GM12875 (cell line): ENCODE data around the gene FRMPD1.
A peak's percentile ranks its signal among the peaks of the same experiment; 100 is the strongest.
"Not testable (repeated sequence)": the region's sequence is repeated elsewhere in the genome, so short reads cannot be mapped to it uniquely, and the experiment has no call there.

Experiments used
- H3K4me3 ChIP-seq: one replicate; pipeline ENCODE4 v1.5.1; 2011; ENCODE audit warnings: low read depth, low read length, control low read depth
- TF ChIP-seq, protein P1 (sequence below): IDR thresholded peaks from 2 replicates; pipeline ENCODE4 v1.5.1; 2011; ENCODE audit warnings: low read depth, mild to moderate bottlenecking, control low read depth, inconsistent platforms, low read length, moderate library complexity, borderline replicate concordance; ENCODE audit not compliant: insufficient read depth

The FRMPD1 gene, protein sequence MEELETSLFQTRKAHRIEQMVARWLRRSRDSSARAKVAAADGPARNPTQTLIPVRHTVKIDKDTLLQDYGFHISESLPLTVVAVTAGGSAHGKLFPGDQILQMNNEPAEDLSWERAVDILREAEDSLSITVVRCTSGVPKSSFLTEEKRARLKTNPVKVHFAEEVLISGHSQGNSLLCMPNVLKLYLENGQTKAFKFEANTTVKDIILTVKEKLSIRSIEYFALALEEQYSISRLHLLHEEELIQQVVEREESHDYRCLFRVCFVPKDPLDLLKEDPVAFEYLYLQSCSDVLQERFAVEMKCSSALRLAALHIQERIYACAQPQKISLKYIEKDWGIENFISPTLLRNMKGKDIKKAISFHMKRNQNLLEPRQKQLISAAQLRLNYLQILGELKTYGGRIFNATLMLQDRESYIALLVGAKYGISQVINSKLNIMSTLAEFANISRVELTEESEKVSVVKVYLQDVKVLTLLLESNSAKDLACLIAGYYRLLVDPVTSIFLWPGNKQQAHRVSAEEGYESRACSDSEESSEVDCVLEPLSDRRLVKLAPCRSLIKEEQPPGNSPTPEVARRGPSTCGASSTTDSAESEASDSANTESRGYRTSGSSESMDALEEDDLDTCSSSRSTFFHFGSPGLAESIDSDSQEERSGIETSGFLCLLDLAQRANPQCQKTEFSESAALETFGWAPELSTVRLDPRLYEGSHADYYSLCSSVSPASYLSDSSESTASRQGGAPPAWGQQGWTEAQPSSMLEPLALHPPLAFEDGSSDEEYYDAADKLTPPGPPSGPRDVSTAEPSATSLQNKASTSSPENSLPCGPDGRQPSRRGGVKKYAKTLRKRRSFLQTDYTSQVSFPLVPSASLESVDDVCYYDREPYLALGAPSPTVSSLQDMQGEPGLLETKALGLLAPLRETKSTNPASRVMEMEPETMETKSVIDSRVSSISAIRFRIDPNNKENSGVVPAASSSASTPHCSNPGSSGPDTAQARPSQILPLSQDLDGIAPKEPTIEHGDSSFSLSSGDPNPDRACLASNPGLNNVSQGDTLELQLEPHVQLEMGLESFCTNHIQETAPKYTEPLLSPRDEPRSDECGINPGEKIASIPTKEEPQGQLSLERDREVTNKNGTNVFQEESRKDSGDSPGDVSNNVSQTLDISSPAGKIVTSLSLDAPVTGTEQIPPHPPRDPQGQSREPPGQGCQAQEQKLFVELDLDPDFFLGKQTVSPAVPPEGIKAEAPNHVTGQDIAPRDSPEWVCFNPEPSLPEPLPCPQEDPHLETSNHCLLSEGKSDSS (N-terminal part only)

DNA sequence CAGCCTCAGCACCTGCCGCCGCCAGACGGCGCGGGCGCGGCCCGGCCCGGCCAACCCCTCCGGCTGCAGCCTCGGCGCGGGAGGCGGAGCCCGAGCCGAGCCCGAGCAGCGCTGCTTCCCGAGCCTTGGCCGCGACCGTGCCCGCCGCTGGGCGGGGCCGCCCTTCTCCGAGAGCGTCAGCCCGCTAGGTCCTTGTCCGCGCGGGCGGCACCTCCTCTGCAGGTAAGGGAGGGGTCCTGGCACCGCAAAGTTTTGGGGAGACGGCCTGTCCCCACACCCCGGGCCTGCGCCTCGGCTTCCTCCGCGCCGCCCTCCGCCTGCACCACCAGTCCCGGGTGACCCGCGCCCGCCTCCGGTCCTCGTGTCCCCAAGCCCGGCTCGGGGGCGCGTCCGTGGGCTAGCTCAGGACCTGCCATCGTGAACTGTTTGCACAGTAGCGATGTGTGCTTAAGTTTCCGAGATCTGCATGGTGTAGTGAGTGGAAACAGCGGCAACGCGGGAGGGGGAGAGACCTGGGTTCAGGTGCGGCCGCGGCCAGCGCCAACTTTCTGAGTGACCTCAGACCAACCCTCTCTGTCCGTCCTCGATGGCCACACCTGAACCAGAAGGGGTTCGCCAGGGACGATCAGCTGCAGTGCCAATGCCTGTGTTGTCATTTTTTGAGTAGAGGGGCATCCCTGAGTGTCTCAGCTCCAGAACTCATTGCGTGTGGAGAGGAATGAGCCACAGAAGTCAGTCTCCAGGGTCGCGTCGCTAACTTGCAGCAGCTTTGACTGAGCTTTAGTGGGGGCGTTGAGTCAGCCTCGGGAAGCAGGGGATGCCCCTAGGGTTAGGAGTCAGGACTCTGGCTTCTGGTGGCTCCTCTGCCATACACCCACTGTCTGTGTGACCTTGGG lies at the start of gene FRMPD1:
TSS of gene FRMPD1 (plus strand) at position 82 of the 896 bp plus-strand sequence. CDS start 41,688 bp downstream, outside the sequence.
- TF ChIP-seq, protein P1, sequence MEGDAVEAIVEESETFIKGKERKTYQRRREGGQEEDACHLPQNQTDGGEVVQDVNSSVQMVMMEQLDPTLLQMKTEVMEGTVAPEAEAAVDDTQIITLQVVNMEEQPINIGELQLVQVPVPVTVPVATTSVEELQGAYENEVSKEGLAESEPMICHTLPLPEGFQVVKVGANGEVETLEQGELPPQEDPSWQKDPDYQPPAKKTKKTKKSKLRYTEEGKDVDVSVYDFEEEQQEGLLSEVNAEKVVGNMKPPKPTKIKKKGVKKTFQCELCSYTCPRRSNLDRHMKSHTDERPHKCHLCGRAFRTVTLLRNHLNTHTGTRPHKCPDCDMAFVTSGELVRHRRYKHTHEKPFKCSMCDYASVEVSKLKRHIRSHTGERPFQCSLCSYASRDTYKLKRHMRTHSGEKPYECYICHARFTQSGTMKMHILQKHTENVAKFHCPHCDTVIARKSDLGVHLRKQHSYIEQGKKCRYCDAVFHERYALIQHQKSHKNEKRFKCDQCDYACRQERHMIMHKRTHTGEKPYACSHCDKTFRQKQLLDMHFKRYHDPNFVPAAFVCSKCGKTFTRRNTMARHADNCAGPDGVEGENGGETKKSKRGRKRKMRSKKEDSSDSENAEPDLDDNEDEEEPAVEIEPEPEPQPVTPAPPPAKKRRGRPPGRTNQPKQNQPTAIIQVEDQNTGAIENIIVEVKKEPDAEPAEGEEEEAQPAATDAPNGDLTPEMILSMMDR, result no peak
- H3K4me3 ChIP-seq, result peak within 1 kb of the TSS; percentile 48

DNA sequence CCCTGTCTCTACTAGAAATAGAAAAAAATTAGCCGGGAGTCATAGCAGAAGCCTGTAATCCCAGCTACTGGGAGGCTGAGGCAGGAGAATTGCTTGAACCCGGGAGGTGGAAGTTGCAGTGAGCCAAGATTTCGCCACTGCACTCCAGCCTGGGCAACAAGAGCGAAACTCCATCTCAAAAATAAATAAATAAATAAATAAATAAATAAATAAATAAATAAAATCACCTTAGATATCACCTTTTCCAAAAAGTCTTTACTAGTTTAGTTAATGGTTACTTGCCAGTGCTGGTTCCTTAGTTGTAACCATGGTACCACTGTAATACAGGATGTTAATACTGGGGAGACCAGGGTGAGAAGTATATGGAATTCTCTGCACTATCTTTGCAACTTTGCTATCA lies 48.7 kb upstream of the FRMPD1 start:
- not testable (repeated sequence) for H3K4me3 ChIP-seq

DNA sequence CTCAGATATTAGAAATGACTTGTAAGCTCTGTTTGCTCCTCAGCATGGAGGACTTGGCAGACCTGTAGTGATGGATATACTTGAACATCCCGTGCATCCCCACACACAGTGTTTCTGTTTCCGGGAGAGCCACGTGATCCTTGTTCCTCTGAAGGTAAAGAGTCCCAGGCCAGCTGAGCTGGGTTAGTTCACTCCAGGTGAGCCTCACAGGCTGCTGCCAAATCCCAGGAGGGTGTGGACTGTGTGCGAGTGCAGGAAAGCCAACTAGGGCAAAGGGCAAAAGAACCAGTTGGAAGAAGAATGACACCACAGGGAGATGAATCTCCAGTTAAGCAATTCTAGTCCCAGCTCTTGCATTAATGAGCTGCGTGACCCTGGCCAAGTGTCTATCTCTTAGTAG lies 47.9 kb upstream of the FRMPD1 start:
- H3K4me3 ChIP-seq, result no peak overlapping the region
- TF ChIP-seq, protein P1, result no peak

DNA sequence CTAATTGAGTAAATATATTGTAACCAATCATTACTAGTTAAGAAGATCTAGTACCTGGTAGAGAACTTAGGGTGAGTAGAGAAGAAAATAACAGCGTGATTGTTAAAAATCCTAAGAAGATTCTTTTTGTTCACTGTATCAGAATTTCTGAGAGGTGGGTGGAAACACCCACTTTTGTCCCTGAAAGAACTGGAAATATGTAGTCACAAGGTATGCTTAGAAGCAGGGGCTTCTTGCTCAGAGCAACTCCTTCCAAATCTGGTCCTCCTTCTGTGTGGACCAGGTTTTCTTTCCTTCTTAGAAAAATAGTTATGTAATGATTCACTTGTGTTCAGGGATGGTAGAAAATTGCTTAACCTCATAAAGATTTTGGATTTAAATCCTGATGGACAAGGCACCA lies 46.5 kb upstream of the FRMPD1 start:
- TF ChIP-seq, protein P1, result no peak

DNA sequence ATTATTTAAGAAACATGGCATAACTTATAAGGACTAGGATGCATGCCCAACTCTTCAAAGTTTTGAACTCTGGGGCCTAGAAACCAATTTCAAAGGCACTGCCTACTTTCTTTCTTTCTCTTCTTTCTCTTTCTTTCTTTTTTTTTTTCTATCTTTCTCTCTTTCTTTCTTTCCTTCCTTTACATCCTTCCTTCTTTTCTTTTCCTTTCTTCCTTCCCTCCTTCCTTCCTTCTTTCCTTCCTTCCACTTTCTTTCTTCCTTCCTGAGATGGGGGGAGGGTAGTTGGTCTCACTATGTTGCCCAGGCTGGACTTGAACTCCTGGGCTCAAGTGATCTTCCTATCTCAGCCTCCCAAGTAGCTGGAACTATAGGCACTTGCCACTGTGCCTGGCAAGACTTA lies 42.5 kb upstream of the FRMPD1 start:
- H3K4me3 ChIP-seq, result no peak overlapping the region
- TF ChIP-seq, protein P1, result no peak

More for the DNA sequence above, 46.5 kb upstream of the FRMPD1 start:
- H3K4me3 ChIP-seq, result no peak overlapping the region

DNA sequence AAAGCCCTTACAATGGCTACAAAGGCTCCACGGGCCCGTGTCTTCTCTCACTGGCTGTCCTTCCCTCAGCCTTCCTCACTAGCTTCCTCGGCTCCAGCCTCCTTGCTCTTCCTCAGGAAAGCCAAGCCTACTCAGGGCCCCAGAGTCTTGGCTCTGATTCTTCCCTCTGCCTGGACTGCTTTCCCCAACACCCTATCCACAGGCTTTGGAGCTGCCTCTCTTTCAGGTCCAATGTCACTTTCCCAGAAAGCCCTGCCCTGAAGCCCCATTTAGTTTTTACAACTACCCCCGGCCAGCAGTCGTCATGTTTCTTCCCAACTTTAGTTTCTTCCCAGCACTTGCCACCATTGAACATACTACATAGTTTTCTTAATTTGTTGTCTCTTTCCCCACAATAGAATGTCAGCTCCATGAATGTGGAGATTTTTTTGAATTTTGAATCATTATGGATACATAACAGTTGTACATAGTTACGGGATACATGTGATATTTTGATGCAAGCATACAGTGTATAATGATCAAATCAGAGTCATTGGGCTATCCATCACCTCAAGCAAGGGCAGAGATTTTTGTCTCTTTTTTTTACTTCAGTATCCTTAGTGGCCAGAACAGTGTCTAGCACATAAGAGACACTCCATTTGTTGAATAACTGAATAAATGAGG lies 40.9 kb upstream of the FRMPD1 start:
- TF ChIP-seq, protein P1, result no peak
- no peak overlapping the region for H3K4me3 ChIP-seq
